Measurements from ENCODE around the gene KCNG3. TPM values are rescaled to one million over a fixed set of nuclear protein-coding genes. Genes with fewer than 3 reads are reported as not detected.

KCNG3 gene
- total RNA-seq, 1 experiment from 2014 or later = 4.3 TPM

GRCh38 chr2:42480402-42480801 lies 13.4 kb downstream of the KCNG3 start:
- in situ Hi-C loops (cut with HindIII; ENCODE audit: low pct_unique_long_range_greater_than_20kb, low sequenced_read_pairs) (no loop called here), intact Hi-C loops (cut with micrococcal nuclease; ENCODE audit: unreplicated experiment) (no loop called here)
- no peaks in the 10 kb centered on the region for H3K4me1 ChIP-seq (ENCODE audit: control insufficient read depth, insufficient read depth, low read length)
- no peak overlapping the region for H3K4me3 ChIP-seq (ENCODE audit: low read depth in 2 of 2, low read length in 2 of 2)
- ATAC-seq (no peak), DNase-seq (ENCODE audit: low read depth, low spot score) (no peak)
- BruUV-seq (replicated peaks) = no TSS peak
- no peaks in the 10 kb centered on the region for H3K36me3 ChIP-seq (ENCODE audit: control insufficient read depth, insufficient read depth, low read length)
- TF ChIP-seq TCF7L2 (IDR thresholded peaks at IDR 0.05; ENCODE audit: low read depth, low read length) (no peak), REST (IDR thresholded peaks at IDR 0.05; ENCODE audit: insufficient read depth in 1 of 2, low read depth in 2 of 2, low read length in 1 of 2) (no peak), CTCF (IDR thresholded peaks at IDR 0.05) (no peak), POLR2AphosphoS5 (IDR thresholded peaks at IDR 0.05; ENCODE audit: low read depth, low read length) (no peak), SIN3A (IDR thresholded peaks at IDR 0.05; ENCODE audit: borderline replicate concordance, insufficient read depth, low read depth, low read length) (no peak)
- no peaks in the 10 kb centered on the region for H3K9me3 ChIP-seq (ENCODE audit: control insufficient read depth, insufficient read depth, low read depth, low read length)
- H3K27me3 ChIP-seq (ENCODE audit: control insufficient read depth, insufficient read depth, low read length) = no peaks in the 10 kb centered on the region
- ChIA-PET CTCF (no interaction called here), POLR2A (no interaction called here)
- H3K27ac ChIP-seq (ENCODE audit: low read length) = no peak overlapping the region

- no peak overlapping the region for H3K27ac ChIP-seq (ENCODE audit: low read length)
- H3K4me1 ChIP-seq (ENCODE audit: control insufficient read depth, insufficient read depth, low read length) = no peaks in the 10 kb centered on the region
- in situ Hi-C loops (cut with HindIII; ENCODE audit: low pct_unique_long_range_greater_than_20kb, low sequenced_read_pairs) (no loop called here), intact Hi-C loops (cut with micrococcal nuclease; ENCODE audit: unreplicated experiment) (no loop called here)
- no peak overlapping the region for H3K4me3 ChIP-seq (ENCODE audit: low read depth in 2 of 2, low read length in 2 of 2)
- H3K36me3 ChIP-seq (ENCODE audit: control insufficient read depth, insufficient read depth, low read length) = no peaks in the 10 kb centered on the region
- H3K9me3 ChIP-seq (ENCODE audit: control insufficient read depth, insufficient read depth, low read depth, low read length) = no peaks in the 10 kb centered on the region
- H3K27me3 ChIP-seq (ENCODE audit: control insufficient read depth, insufficient read depth, low read length) = no peaks in the 10 kb centered on the region
- ATAC-seq (no peak), DNase-seq (ENCODE audit: low read depth, low spot score) (no peak)
- CTCF ChIA-PET = interaction anchor here (0.7 kb wide), 1 partner anchor 44 kb away, joined by 11 read pairs; no protein-coding TSS in a partner anchor
- no peak for TF ChIP-seq CTCF (IDR thresholded peaks at IDR 0.05)
- no peak for TF ChIP-seq TCF7L2 (IDR thresholded peaks at IDR 0.05; ENCODE audit: low read depth, low read length)
- POLR2A ChIA-PET = no interaction called here
- no TSS peak for BruUV-seq (replicated peaks)
Observed at GRCh38 chr2:42474765-42475454, 18.9 kb downstream of the KCNG3 start.
